NCI-H526 (cell line): ENCODE results near the gene NME7.
"Not testable (repeated sequence)": the region's sequence is repeated elsewhere in the genome, so short reads cannot be mapped to it uniquely, and the experiment has no call there.

Experiments
- DNase-seq, 2 experiments: peaks; one replicate each; lab custom pipeline; 2025; lab: John Stamatoyannopoulos, UW

NME7 gene

DNA sequence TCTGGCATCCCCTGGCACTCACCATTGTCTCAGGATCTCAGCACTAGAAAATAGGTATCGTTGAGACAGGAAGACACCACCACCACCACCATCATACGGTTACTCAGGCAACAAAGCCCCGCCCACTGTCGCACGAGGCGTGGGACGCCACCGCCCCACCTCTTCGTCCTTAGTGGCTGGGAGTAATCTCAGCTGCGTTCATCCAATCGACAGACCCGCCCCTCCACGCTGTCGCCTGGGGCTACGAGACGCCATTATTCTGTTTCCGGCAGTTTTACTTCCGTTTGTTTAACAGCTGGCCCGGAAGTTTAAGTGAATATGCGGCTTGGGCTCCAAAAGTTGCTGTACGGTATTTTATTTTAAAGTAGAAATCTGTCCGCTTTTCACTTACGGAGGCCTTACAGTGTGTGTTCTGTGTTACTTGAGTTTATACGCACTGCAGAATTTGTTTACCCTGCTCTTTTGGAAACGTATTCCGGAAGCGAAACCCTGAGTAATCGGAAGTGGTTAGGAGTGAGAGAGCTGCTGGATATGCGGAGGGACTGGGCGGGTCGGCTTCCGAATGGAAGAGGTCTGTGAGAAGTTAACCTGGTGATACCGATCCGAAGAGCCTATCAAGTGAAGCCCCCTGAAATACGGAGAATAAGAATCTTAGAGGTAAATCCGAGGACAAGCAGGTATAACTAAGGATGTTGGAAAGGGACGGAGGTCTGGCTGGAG lies at the start of gene NME7, which contains the start of gene BLZF1:
TSS of gene NME7 (minus strand) at position 112 of the 720 bp plus-strand sequence. CDS start at position 25, 87 bp downstream.
TSS of gene BLZF1 (plus strand) at position 510 of the 720 bp plus-strand sequence. CDS start 1,328 bp downstream, outside the sequence.
- DNase-seq = peak; percentile 99 to 100

DNA sequence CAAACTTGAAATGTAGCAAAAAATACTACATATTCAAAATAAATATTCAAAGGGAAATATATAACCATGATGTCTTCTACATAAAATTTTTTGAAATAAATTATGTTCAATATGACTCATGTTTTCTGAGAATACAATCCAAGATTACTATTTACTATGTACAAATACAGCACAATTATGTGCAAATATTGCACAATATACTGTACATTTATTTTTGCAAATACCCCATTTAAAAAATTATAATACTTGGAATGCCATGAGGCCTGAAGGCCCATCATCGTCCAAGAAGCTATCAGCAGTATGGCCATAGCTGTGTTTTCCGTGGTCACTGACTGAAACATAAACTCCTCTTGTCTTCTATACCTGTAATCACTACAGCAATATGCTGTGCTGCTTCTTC lies 47.4 kb upstream of the NME7 start:
- no peak for DNase-seq

DNA sequence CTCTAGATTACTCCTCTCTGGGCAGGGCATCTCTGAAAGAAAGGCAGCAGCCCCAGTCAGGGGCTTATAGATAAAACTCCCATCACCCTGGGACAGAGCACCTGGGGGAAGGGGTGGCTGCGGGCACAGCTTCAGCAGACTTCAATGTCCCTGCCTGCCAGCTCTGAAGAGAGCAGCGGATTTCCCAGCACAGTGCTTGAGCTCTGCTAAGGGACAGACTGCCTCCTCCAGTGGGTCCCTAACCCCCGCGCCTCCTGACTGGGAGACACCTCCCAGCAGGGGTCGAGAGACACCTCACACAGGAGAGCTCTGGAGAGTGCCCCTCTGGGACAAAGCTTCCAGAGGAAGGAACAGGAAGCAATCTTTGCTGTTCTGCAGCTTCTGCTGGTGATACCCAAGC lies 40.7 kb upstream of the NME7 start:
- not testable (repeated sequence) for DNase-seq

- DNase-seq = not testable (repeated sequence)
These were observed 35.0 kb upstream of the NME7 start for GRCh38 chr1:169402578-169402977.

- DNase-seq = no peak
These were observed 28.4 kb upstream of the NME7 start for GRCh38 chr1:169395955-169396354.

GRCh38 chr1:169392406-169392805 lies 24.8 kb upstream of the NME7 start:
- no peak for DNase-seq

DNA sequence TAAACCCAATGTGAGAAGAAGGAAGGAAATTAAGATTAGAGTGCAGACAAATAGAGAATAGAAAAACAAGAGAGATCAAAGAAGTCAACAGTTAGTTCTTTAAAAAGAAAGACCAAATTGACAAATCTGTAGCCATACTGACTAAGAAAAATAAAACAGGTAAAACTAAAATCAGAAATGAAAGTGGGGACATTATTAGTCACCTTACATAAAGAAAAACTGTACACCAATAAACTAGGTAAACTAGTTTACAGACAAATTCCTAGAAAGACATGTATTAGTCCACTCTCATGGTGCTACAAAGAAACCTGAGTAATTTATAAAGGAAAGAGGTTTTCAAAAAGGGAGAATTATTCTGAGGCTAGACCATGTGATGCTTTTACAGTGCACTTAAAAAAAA lies 22.7 kb upstream of the NME7 start:
- DNase-seq = no peak

GRCh38 chr1:169387399-169387798 lies 19.8 kb upstream of the NME7 start:
- no peak for DNase-seq

GRCh38 chr1:169383449-169383848 lies 15.9 kb upstream of the NME7 start:
- no peak for DNase-seq

DNA sequence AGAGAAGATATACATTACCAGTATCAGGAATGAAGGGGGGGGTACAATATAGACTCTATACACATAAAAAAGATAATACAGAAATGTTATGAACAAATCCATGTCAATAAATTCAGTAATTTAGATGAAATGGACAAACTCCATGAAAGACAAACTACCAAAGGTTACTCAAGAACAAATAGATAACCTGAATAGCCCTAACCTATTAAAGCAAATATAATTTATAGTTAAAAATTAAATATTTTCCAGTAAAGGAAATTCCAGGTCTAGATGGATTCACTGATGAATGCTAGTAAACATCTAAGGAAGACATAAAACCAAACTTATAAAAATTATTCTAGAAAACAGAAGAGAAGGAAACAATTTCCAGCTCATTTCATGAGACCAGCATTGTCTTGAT lies 13.6 kb upstream of the NME7 start:
- no peak for DNase-seq

DNA sequence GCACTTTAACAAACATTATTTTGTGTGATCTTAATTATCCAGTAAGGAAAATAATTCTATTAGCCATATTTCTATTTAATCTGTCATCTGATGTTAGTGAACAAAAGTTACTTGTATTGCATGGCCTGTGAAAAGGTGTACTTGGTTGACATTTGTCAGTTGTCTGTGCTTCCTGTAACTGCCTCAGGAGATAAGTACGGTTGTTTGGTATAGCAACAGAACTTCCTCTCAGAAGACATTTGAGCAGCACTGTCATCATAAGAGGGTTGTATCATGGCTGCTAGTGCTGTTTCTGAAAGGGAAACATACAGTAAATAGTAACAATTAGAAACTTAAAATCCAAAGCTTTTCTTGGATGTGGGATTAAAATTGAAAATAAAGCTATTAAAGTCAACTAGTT lies 3.8 kb upstream of the NME7 start:
- no peak for DNase-seq

DNA sequence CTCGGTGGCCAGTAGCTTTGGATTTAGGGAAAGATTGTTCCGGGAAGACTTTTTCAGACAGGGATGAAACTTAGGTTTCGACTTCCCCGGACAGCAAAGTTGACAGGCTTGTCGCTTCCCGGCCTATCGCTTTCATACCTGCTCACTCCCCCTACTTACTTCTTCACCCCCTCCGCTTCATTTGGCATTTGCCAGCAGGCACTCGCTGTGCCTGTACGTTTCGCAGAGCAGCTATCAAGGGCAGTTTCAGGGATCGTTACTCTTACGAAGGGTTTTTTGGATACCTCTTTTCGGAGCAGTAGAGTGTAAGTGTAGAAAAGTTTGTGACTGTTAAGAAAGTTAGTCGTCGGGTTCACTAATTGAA lies 791 bp upstream of the NME7 start:
- DNase-seq = peak; percentile 60 to 66

DNA sequence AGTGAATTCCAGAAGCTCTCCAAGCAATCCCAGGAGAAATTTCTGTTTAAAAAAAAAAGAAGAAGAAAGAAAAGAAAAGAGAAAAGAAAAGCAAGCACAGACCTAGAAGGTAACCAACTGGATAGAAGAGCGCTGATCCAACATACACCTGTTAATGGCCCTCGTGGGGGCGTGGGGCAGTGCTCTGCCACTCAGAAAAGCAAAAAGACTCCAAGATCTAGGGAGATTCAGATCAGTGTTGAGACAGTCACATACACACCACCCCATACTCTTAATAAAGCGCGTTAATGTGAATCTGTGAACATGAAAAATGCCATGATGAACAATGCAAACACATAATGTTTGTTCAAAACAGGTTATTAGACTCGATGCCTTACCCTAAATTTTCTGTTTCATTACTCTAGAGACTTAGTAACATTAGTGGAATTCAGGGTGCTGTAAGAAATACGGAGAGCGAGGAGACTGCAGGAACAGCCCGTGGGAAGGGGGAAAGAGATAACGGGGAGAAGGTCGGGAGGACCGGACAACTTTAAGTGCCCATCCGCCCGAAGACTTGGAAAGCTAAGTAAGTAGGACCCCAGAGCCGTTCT lies 406 bp downstream of the NME7 start:
- peak; percentile 45 to 55 for DNase-seq

DNA sequence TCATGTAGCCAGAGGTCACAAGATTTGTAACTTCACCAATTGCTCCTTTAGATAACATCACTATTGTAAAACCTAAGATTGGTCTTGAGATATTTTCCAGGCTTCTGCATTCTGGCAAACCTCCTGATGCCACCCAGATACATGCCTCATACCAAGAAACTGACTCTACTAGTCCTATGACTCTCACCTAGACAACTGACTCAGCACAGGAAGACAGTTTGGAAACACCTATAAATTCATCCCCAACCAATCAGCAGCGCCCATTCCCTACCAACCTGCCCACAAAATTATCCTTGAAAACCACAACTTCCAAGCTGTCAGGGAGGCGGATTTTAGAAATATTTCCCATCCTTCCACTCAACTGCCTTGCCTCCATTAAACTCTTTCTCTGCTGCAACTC lies 2.6 kb downstream of the NME7 start:
- no peak for DNase-seq

- DNase-seq = no peak
These were observed 4.4 kb downstream of the NME7 start for GRCh38 chr1:169363046-169363730.

GRCh38 chr1:169361281-169361680 lies 6.3 kb downstream of the NME7 start:
- DNase-seq = no peak

DNA sequence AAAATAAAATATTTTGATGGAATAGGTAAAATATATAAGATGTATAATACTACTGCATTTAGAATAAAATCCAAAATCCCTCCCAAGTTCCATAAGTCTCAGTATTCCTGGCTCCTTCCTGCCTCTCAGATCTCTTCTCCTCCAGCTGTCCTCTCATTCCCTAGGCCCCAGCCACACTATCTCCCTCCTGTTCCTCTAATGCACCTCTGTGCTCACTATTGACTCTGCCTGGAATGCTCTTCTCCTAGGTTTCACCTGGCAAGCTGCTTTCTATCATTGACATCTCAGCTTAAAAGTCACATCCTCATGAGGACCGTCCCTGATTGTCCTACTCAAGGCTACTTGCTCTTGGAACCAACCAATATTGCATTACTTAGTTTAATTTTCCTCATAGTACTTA lies 7.2 kb downstream of the NME7 start:
- DNase-seq = no peak

- DNase-seq = peak; percentile 71 to 91
These were observed 19.1 kb downstream of the NME7 start for GRCh38 chr1:169348383-169349036.

- peak; percentile 93 to 95 for DNase-seq
These were observed 19.8 kb downstream of the NME7 start for GRCh38 chr1:169347688-169348382.

DNA sequence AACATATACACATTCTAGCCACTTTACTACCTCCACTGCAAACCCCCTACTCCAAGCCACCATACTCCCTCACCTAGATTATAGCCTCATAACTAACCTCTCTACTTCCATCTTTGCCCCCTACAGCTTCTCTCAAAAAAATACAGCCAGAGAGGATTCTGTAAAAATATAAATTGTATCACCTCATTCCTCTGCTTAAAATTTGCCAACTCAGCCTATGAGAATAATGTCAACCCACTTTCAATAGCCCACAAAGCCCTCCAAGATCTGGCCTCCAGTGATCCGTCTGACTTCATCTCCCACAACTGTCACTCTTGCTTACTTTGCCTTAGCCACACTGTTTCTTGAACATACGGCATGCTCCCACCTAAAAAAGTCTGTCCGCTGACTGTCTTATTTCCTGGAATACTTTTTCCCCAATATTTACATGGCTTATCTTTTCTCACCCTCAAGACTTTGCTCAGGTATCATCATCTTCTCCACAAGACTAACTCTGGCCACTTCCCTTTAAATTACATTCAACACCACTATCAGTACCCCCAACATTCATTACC lies 21.5 kb downstream of the NME7 start:
- DNase-seq = no peak

DNA sequence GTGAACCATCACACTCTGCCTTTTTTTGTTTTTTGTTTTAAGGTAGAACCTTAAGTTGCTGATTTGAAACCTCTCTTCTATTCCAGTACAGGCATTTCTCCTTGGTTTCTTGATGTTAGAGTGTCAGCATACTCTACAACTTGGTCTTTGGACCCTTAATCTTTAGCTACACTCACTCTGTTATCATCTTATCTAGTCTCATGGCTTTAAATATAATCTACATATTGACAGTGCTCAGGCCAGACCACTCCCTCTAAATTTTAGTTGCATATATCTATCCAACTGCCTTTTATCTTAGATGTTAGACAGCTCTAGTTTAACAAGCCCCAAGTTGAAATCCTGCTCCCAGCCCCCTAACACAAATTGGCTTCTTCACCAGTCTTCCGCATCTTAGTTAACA lies 22.1 kb downstream of the NME7 start:
- no peak for DNase-seq

- DNase-seq = not testable (repeated sequence)
These were observed 25.5 kb downstream of the NME7 start for GRCh38 chr1:169342096-169342495.
